SK-N-MC (cell line): Measurements from ENCODE around the gene PRR16.

ENCODE experiments used
- DNase-seq: peaks from one replicate; pipeline ENCODE4 v3.0.0-alpha.2; 2011; ENCODE audit warnings: low read depth, low spot score
- H3K27ac ChIP-seq: fragments of 200-600 bp; sonication (generic); 2 replicates; pipeline ENCODE4 v1.5.1; 2016; ENCODE audit warnings: mixed run types
- H3K36me3 ChIP-seq: fragments of 200-600 bp; sonication (generic); 2 replicates; pipeline ENCODE4 v1.6.1; 2017; ENCODE audit warnings: antibody characterized with exemption, low read length, mixed read lengths; ENCODE audit not compliant: insufficient read depth
- H3K4me3 ChIP-seq: fragments of 200-600 bp; sonication (generic); 2 replicates; pipeline ENCODE4 v1.5.1; 2016
- H3K9ac ChIP-seq: fragments of 200-600 bp; sonication (generic); 2 replicates; pipeline ENCODE4 v1.8.0; 2017; ENCODE audit warnings: mixed run types, mixed read lengths; ENCODE audit not compliant: insufficient read length
- H3K9me3 ChIP-seq: fragments of 200-600 bp; sonication (generic); 2 replicates; pipeline ENCODE4 v1.6.1; 2017; ENCODE audit warnings: low read depth, mild to moderate bottlenecking, antibody characterized with exemption, low read length, moderate library complexity, mixed read lengths
- EZH2 ChIP-seq: fragments of 200-600 bp; sonication (generic); IDR thresholded peaks from one replicate; pipeline ENCODE4 v1.6.1; 2017; ENCODE audit warnings: antibody characterized with exemption
- FOXP2 ChIP-seq: optimal IDR thresholded peaks from 2 replicates; pipeline ENCODE3; 2011; ENCODE audit warnings: mild to moderate bottlenecking, moderate library complexity; ENCODE audit not compliant: insufficient read depth; ENCODE audit errors: extremely low read length, control extremely low read depth
- POLR2AphosphoS5 ChIP-seq: IDR thresholded peaks from 2 replicates; pipeline ENCODE4 v1.6.1; 2012; ENCODE audit warnings: mild to moderate bottlenecking, low read depth, low read length, borderline replicate concordance

PRR16 gene

DNA sequence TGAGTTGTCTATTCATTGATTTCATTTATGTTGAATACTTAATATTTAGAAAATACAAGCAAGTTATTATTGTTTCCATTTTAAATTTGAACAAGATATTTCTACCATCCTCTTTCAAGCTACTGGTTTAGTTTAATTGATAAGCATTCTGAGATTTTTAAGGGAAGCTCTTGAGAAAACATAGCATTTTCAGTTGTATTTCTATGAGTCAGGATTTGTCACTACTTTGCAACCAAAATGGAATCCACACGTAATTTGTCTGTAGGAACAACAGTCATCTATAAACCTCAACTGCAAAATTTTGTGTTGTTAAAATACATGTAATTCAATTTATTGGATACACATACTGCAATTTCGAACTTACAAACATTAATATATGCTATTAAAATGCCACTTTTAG lies 74.0 kb downstream of the PRR16 start:
- no peak for TF ChIP-seq EZH2
- TF ChIP-seq FOXP2, result no peak
- TF ChIP-seq POLR2AphosphoS5, result no peak
- H3K9me3 ChIP-seq, result no peaks in the 10 kb centered on the region
- no peak overlapping the region for H3K4me3 ChIP-seq
- H3K9ac ChIP-seq, result no peak overlapping the region
- H3K27ac ChIP-seq, result no peak overlapping the region
- H3K36me3 ChIP-seq, result no peaks in the 10 kb centered on the region
- DNase-seq, result no peak

DNA sequence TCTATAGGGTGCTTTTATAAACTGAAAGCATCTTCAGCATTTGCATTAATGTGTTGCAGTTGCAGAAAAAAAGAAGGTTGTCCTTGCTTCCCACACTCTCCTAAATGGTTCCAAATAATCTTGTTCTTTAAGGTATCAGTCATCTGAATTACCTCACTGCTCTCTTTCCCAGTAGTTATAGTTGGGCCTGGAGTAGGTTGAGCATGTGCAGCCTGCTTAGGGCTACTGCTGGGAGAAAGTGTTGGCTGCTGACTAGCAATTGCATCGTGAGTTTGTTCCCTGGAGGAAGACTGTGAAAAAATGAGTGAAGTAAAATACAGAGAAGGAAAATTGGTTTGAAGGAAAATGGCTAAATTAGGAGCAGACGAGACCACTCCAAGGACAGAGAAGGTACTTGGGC lies 74.5 kb downstream of the PRR16 start:
- Histone ChIP-seq H3K9ac (no peak overlapping the region), H3K4me3 (no peak overlapping the region), H3K27ac (no peak overlapping the region), H3K9me3 (no peaks in the 10 kb centered on the region), H3K36me3 (no peaks in the 10 kb centered on the region)
- no peak for DNase-seq
- no peak for TF ChIP-seq POLR2AphosphoS5
- no peak for TF ChIP-seq EZH2
- TF ChIP-seq FOXP2, result no peak

DNA sequence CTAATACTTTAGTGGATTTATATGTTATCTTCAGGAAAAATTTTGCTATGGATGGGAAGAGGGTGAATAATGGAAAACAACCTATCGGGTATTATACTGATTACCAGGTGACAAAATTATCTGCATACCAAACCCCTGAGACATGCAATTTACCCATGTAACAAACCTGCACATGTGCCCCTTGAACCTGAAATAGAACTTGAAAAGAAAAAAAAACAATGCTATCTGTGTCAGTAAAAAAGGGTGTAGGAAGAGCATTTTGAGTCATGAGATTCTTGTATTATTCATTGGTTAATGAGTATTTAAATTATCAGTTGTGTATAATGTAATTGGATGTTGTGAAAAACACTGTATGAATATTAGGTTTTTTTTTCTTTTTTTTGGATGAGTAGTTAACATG lies 75.4 kb downstream of the PRR16 start:
- no peak overlapping the region for H3K4me3 ChIP-seq
- no peak overlapping the region for H3K27ac ChIP-seq
- H3K9ac ChIP-seq, result no peak overlapping the region
- TF ChIP-seq FOXP2 (no peak), POLR2AphosphoS5 (no peak), EZH2 (no peak)
- H3K36me3 ChIP-seq, result no peaks in the 10 kb centered on the region
- DNase-seq, result no peak
- no peaks in the 10 kb centered on the region for H3K9me3 ChIP-seq

DNA sequence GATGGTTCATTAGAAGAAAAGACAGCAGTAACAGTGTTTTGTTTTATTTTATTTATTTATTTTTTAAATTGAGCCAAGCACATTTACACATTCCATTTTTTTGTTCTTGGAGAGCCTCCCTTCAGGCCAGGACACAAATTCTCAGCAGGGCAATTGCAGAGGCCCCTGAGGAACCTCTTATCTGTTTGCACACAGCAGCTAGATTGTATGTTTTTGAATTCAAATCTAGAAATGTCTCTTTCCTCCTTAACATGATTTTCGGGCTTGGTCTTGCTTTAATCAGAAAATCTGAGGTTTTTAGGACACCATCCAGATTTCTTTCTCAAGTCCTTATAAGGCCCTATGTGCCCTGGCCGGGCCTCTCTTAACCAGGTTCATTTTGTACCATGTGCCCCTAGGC lies 76.0 kb downstream of the PRR16 start:
- no peak overlapping the region for H3K27ac ChIP-seq
- no peak for DNase-seq
- no peaks in the 10 kb centered on the region for H3K9me3 ChIP-seq
- H3K4me3 ChIP-seq, result no peak overlapping the region
- TF ChIP-seq POLR2AphosphoS5 (no peak), EZH2 (no peak), FOXP2 (no peak)
- H3K36me3 ChIP-seq, result no peaks in the 10 kb centered on the region
- H3K9ac ChIP-seq, result no peak overlapping the region

DNA sequence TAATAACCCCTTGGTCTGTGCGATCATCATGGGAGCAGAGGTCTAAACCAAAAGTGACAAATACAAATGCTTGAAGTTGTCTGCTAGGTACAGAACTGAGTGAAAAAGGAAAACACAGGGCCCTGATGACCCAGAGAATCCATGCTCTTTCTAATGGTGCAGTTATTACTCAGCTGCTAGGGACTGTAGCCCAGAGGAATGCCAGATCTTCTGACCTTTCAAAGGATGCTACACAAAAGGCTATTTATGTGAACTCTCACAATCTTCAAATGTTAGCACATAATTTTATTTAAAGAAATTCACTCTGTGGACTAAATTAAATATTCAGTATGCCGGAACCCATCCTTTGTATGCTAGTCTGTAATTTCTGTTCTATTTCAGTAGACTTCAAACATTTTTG lies 79.9 kb downstream of the PRR16 start:
- H3K4me3 ChIP-seq, result no peak overlapping the region
- H3K36me3 ChIP-seq, result no peaks in the 10 kb centered on the region
- no peaks in the 10 kb centered on the region for H3K9me3 ChIP-seq
- H3K9ac ChIP-seq, result no peak overlapping the region
- DNase-seq, result no peak
- TF ChIP-seq EZH2, result no peak
- no peak for TF ChIP-seq POLR2AphosphoS5
- TF ChIP-seq FOXP2, result no peak
- H3K27ac ChIP-seq, result no peak overlapping the region

DNA sequence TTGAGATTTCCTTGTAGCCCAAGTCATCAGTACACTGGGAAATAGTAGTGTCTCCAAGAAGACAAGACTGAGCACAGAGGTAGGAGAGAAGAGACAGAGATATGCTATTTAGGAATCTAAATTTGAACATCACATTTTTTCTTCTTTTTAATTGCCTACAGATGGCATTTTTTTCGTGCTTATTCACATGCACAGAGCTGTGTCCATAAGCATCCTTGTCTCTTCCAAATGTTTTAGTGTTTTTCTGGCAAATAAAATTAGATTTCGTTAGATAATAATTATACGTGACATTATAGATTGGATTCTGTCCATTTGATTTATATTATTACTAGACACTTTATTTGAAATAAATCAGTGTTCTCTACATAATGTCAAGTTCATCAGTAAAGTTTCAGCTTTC lies 80.9 kb downstream of the PRR16 start:
- no peak overlapping the region for H3K9ac ChIP-seq
- no peak overlapping the region for H3K27ac ChIP-seq
- no peaks in the 10 kb centered on the region for H3K9me3 ChIP-seq
- DNase-seq, result no peak
- no peaks in the 10 kb centered on the region for H3K36me3 ChIP-seq
- TF ChIP-seq EZH2 (no peak), FOXP2 (no peak), POLR2AphosphoS5 (no peak)
- no peak overlapping the region for H3K4me3 ChIP-seq

DNA sequence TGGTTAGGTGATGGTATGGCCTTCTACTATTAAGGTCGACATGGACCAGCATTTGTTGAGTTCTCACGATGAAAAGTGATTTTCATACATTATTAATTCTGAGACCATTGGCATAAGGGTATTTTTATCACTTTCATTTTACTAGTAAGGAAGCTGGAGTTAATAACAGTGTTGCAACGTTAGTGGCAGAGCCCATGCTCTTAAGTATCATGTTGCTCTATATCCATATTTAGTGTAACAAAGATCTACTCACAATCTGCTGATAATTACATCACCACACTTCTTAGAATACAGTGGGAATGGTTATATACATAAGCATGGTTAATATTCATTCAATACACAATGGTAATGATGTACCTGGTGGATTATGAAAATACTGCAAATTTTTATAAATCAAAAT lies 81.9 kb downstream of the PRR16 start:
- Histone ChIP-seq H3K9ac (no peak overlapping the region), H3K9me3 (no peaks in the 10 kb centered on the region), H3K36me3 (no peaks in the 10 kb centered on the region), H3K4me3 (no peak overlapping the region), H3K27ac (no peak overlapping the region)
- DNase-seq, result no peak
- TF ChIP-seq FOXP2 (no peak), POLR2AphosphoS5 (no peak), EZH2 (no peak)

DNA sequence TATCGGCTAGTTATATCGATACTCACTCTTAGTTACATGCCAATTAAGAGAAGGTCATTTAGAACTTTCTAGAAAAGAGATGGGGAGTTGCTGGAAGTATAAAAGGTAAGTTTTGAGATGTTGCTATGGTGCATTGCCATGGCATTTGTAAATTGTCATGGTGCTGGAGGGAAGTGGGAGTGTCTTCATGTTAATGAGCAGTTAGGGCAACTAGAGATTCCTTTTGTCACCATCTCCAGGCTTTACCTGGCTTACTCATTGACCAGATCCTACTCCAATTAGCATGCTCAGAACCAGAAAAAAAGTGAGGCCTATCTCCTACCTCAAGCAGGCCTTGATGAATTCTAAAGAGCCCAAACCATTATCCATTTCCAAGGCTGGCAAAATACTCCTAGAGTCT lies 82.8 kb downstream of the PRR16 start:
- no peak for DNase-seq
- Histone ChIP-seq H3K36me3 (no peaks in the 10 kb centered on the region), H3K4me3 (no peak overlapping the region), H3K27ac (no peak overlapping the region), H3K9ac (no peak overlapping the region), H3K9me3 (no peaks in the 10 kb centered on the region)
- TF ChIP-seq FOXP2 (no peak), POLR2AphosphoS5 (no peak), EZH2 (no peak)

DNA sequence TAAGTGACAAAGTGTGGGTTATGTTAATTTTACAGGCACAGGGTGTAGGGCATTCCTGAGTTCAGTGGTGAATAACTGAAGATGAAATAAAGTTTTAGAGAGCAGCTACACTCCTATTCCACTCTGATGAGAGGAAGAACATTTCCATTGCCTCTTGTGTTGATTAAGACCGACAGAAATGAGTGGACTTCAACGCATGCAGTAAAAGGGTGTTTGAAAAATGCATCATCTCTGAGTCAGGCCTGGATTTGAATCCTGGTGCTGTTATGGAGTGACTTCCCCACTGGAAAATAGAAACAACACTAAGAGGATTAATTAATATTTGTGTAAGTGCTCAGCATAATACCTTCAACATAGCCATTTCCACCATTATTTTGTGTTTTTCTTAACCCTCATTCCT lies 86.3 kb downstream of the PRR16 start:
- Histone ChIP-seq H3K4me3 (no peak overlapping the region), H3K9ac (no peak overlapping the region), H3K9me3 (no peaks in the 10 kb centered on the region), H3K36me3 (no peaks in the 10 kb centered on the region), H3K27ac (no peak overlapping the region)
- no peak for DNase-seq
- TF ChIP-seq POLR2AphosphoS5 (no peak), EZH2 (no peak), FOXP2 (no peak)
